Measurements from ENCODE around the gene GADL1.

GADL1 gene

GRCh38 chr3:30766522-30766921 lies 127.9 kb downstream of the GADL1 start:
- intact Hi-C loops (cut with DNase I; ENCODE audit: low total_unique reads) = loop anchor here (10.0 kb wide), 1 partner anchor 368 kb away; no protein-coding TSS in a partner anchor
- Histone ChIP-seq H3K36me3 (no peaks in the 10 kb centered on the region), H3K27ac (no peak overlapping the region), H3K4me1 (no peaks in the 10 kb centered on the region), H3K4me3 (no peak overlapping the region), H3K9me3 (no peaks in the 10 kb centered on the region), H3K27me3 (no peaks in the 10 kb centered on the region)
- no peak for DNase-seq
- TF ChIP-seq CTCF (IDR thresholded peaks at IDR 0.05) = no peak

GRCh38 chr3:30764891-30765290 lies 129.6 kb downstream of the GADL1 start:
- intact Hi-C loops (cut with DNase I; ENCODE audit: low total_unique reads) = loop anchor here (10.0 kb wide), 1 partner anchor 370 kb away; no protein-coding TSS in a partner anchor
- no peak for TF ChIP-seq CTCF (IDR thresholded peaks at IDR 0.05)
- Histone ChIP-seq H3K27me3 (no peaks in the 10 kb centered on the region), H3K36me3 (no peaks in the 10 kb centered on the region), H3K4me3 (no peak overlapping the region), H3K27ac (no peak overlapping the region), H3K9me3 (no peaks in the 10 kb centered on the region), H3K4me1 (no peaks in the 10 kb centered on the region)
- DNase-seq = no peak

GRCh38 chr3:30764281-30764680 lies 130.2 kb downstream of the GADL1 start:
- H3K4me1 ChIP-seq = no peaks in the 10 kb centered on the region
- H3K9me3 ChIP-seq = no peaks in the 10 kb centered on the region
- no peaks in the 10 kb centered on the region for H3K27me3 ChIP-seq
- no peak overlapping the region for H3K4me3 ChIP-seq
- no peak for TF ChIP-seq CTCF (IDR thresholded peaks at IDR 0.05)
- no peak overlapping the region for H3K27ac ChIP-seq
- no peak for DNase-seq
- H3K36me3 ChIP-seq = no peaks in the 10 kb centered on the region
- intact Hi-C loops (cut with DNase I; ENCODE audit: low total_unique reads) = loop anchor here (10.0 kb wide), 1 partner anchor 371 kb away; no protein-coding TSS in a partner anchor

GRCh38 chr3:30761374-30761773 lies 133.1 kb downstream of the GADL1 start:
- Histone ChIP-seq H3K4me1 (no peaks in the 10 kb centered on the region), H3K9me3 (no peaks in the 10 kb centered on the region), H3K27me3 (no peaks in the 10 kb centered on the region), H3K4me3 (no peak overlapping the region), H3K27ac (no peak overlapping the region), H3K36me3 (no peaks in the 10 kb centered on the region)
- TF ChIP-seq CTCF (IDR thresholded peaks at IDR 0.05) = no peak
- intact Hi-C loops (cut with DNase I; ENCODE audit: low total_unique reads) = loop anchor here (10.0 kb wide), 1 partner anchor 373 kb away; no protein-coding TSS in a partner anchor
- DNase-seq = no peak

- no peak overlapping the region for H3K4me3 ChIP-seq
- H3K27me3 ChIP-seq = no peaks in the 10 kb centered on the region
- no peak for TF ChIP-seq CTCF (IDR thresholded peaks at IDR 0.05)
- intact Hi-C loops (cut with DNase I; ENCODE audit: low total_unique reads) = loop anchor here (10.0 kb wide), 1 partner anchor 374 kb away; no protein-coding TSS in a partner anchor
- no peak for DNase-seq
- H3K27ac ChIP-seq = no peak overlapping the region
- no peaks in the 10 kb centered on the region for H3K9me3 ChIP-seq
- H3K36me3 ChIP-seq = no peaks in the 10 kb centered on the region
- H3K4me1 ChIP-seq = no peaks in the 10 kb centered on the region
Observed at GRCh38 chr3:30760737-30761136, 133.7 kb downstream of the GADL1 start.

All from tibial artery (tissue), 4 donors.